NCI-H1417 (cell line): Measurements from ENCODE around the gene RPS14.
"Not testable (repeated sequence)": the region's sequence is repeated elsewhere in the genome, so short reads cannot be mapped to it uniquely, and the experiment has no call there.

ENCODE experiments used
- DNase-seq, 3 experiments: peaks; one replicate each; lab custom pipeline; 2025; lab: John Stamatoyannopoulos, UW

Gene RPS14

DNA sequence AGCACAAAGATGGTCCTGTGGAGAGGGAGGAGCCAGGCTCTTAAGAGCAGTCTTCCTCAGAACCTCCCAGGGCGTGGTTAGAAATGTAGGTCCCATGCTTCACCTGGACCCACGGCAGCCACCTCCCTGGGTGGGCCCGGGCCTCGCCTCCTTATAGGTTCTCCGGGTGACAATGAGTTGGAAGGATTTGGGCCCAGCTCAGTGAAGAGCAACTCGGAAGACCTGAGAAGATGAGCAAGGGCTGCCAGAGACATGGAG, 32.1 kb upstream of the RPS14 start:
- no peak for DNase-seq

GRCh38 chr5:150479416-150479815, 29.9 kb upstream of the RPS14 start:
- DNase-seq = no peak

DNA sequence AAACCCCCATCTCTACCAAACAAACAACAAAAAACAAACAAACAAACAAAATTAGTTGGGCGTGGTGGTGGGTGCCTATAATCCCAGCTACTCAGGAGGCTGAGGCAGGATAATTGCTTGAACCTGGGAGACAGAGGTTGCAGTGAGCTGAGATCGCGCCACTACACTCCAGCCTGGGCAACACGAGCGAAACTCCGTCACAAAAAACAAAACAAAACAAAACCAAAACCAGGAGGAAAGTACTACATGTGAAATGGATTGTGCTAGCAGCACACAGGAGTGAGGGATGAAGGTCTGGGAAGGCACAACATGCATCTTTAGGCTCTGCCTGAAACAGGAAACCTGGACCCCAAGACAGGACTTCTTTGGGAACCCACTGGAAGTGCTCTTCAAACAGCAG, 27.0 kb upstream of the RPS14 start:
- DNase-seq = not testable (repeated sequence)

DNA sequence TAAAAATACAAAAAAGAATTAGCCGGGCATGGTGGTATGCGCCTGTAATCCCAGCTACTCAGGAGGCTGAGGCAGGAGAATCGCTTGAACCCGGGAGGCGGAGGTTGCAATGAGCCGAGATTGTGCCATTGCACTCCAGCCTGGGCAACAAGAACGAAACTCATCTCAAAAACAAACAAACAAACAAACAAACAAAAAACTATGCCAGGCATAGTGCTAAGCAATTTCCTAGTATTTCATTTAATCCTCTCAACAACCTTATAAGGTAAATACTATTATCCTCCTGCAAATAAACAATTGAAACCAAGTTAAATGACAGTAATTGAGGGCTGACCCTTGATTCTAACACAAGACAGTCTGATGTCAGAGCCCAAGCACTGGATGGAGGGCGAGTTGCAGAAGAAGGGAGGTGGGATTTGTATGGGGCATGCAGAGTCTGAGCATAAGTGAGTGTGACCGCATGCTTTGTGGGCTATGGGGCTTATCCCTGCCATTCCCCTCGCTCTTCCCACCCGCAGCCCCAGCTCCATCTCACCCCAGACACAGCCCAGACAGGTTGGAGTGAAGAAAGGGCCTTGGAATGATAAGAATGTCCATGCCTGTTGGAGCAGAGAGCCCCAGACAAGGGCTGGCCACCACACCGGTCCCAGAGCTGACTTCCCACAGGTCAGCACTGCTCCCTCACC, 24.3 kb upstream of the RPS14 start:
- no peak for DNase-seq

- no peak for DNase-seq
Observed at GRCh38 chr5:150469718-150470469, 20.4 kb upstream of the RPS14 start.

- DNase-seq = no peak
Observed at GRCh38 chr5:150468206-150468605, 18.7 kb upstream of the RPS14 start.

GRCh38 chr5:150465927-150466326, 16.4 kb upstream of the RPS14 start:
- no peak for DNase-seq

DNA sequence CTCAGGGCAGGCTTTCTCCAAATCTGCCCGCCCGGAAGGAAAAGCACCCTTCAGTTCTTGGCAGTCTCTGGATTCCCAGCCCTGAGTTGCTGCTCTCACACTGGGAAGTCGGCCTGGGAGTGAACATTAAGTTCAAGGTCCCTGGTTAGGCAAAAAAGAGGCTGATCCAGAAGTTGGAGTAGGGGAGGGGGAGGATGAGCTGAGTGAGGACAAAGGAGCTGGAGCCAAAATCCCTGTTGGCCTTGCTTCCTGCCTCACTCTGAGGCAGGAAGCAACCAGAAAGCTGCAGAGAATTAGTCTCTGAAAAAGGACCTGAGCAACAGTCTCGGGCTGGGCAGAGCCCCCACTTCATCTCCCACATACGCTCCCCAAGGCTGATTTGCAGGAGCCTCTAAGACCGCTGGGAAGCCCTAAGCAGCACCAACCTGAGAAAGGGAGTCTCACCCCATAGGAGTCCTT, 15.0 kb upstream of the RPS14 start:
- no peak for DNase-seq

DNA sequence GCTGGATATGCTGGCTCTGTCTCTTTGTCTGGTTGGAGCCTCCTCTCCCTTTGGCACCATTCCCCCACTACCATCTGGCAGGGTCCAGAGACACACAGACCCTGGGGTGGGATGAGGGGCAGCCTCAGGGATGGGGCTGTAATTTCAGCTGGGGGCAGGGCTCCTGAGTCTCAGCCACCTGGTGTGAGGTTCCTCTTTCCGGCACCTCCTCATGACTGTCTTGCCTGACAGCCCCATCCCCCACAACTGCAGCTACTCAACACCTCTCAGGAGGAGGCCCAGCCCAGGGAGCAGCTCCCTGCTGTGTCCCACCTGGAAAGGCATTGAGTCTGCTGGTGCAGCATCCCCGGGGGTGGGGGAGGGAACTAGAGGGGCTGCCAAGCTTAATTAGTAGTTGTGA, 11.7 kb upstream of the RPS14 start:
- peak in 2 of 3 experiments; percentile 84 to 92 for DNase-seq

- no peak for DNase-seq
Observed at GRCh38 chr5:150460781-150461180, 11.2 kb upstream of the RPS14 start.

DNA sequence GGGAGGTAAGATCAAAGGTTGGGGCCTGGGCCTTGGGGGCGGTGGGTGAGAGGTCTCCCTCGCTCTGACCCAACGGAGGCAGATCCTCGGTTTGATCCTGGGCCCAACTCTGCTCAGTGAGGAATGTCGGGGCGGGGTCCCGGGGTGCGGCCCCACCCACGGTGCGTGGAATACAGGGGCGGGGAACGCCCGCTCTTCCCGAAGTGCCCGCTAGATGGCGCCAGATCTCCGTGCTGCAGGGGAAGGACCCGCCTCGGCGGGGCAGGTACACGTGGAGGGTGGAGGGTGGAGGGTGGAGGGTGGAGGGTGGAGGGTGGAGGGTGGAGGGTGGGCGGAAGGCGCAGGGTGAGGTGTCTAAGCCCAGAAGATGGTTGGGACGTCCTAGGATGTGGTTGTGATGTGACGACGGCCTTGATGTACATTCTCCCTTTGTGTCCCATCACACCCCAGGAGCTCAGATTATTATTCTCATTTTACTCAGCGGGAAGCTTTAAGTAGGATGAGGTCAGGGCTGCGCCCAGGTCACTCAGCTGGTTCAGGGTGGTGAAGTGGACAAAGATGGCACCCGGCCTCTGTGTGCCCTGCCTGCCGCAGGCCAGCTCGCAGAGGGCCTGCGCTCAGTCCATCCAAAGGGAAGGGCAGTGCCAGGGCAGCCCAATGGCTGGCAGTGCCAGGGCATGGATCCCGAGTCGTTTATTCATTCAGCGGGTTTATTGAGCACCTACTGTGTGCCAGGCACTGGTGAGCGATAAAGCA, 9.4 kb upstream of the RPS14 start:
- peak; percentile 59 to 72 (median 59) for DNase-seq

GRCh38 chr5:150457562-150458240, 8.2 kb upstream of the RPS14 start:
- no peak for DNase-seq

- no peak for DNase-seq
Observed at GRCh38 chr5:150457121-150457520, 7.6 kb upstream of the RPS14 start.

DNA sequence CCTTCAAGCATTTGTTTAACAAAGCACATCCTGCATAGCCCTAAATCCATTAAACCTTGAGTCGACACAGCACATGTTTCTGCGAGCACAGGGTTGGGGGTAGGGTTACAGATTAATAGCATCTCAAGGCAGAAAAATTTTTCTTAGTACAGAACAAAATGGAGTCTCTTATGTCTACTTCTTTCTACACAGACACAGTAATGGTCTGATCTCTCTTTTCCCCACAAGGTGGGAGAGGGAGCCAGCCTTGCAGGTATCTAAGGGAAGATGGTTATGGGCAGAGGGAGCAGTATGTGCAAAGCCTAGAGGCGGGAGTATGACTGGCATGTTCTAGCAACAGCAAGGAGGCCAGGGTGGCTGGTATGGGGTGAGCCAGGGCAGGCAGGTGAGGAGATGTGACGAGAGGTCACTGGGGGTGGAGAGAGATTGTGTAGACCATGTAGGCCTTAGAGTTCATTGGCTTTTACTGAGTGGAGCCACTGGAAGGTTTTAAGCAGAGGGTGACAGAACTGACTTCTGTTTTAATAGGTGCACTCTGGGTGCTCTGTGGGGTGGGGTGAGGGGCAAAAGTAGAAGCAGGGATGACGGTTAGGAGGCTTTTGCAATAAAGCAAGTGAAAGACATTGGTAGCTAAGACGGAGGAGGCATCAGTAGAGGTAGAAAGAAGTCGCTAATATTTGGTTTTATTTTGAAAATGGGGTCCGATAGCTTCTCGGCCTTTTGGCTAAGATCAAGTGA, 5.1 kb upstream of the RPS14 start:
- no peak for DNase-seq

- DNase-seq = not testable (repeated sequence)
Observed at GRCh38 chr5:150454027-150454426, 4.5 kb upstream of the RPS14 start.

DNA sequence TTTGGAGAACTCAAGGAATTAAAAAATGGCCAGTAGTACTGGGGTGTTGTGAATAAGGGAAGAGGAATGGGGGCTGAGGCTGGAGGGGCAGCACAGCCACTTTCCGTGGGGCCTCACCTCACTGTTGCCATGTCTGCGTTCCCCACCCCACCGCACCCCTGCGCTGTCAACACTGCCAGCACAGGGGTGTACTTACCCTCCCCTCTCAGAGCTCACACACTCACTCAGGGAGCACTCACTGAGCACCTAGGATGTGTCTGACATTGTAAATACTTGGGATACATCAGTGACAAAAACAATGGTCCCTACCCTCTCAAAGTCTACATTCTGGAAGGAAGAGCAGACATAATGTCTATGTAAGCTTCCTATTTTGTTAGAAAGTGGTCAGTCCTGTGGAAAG, 3.4 kb upstream of the RPS14 start:
- no peak for DNase-seq

DNA sequence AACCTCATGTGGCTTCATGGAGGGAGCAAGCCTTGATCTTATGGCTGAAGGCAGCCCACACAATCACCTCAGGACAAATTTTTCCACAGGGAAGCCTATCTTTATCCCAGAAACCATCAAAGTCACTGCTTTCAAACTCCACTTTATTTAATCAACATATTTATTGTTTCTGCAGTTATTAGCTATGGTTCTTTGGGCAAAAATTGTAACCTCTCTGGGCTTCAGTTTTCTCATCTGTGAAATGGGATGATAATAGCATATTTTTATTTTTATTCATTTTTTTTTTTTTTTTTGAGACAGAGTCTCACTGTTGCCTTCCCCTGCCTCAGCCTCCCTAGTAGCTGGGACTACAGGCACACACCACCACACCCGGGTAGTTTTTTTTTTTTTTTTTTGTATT, 2.1 kb upstream of the RPS14 start:
- DNase-seq = no peak

DNA sequence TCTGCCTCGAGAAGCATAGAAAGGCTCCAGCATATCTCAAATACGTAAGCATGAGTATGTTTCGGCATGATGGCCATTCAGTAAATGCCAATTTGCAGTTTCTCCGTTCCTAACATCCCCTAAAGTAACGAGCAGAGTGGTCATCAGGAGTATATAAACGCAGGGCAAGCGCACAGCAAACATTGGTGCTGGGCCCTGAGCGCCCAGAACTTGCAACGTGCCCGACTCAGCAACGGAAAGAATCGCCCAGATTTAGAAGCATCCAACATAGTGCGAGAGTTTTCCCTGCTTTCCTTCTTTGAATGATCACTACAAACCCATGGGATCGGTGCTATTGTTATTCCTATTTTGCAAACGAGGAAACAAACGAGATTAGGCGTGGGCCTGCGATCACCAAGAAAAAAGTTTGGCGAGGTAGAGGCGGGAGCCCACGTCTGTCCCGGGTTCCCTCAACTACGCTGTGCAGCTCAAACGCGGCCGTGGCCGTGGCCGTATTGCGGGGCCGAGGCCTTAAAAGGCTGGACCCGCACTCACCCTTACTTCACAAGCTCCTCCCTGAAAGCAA, 505 bp downstream of the RPS14 start:
- no peak for DNase-seq

GRCh38 chr5:150448334-150448733, 1.2 kb downstream of the RPS14 start:
- no peak for DNase-seq

DNA sequence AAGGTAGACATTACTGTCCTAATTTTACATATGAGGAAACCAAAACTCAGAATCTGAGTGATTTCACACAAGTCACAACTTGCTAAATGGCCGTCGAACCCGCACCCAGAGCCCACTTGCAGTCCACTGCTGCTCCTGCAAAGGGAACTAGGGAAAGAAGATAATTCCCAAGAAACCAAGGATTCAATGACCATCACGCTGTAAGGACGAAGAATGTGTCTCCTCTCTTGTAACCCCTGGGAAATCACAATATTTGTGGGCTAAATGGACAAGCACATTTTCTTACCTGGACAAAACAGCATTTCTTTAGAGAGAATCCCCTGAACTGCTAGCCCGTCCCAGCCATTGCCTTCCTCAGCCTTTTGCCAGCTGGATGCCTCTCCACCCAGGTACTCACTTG, 2.4 kb downstream of the RPS14 start:
- DNase-seq = no peak

- peak in 1 of 3 experiments; percentile 14 for DNase-seq
Observed at GRCh38 chr5:150446583-150446982, 3.0 kb downstream of the RPS14 start.

DNA sequence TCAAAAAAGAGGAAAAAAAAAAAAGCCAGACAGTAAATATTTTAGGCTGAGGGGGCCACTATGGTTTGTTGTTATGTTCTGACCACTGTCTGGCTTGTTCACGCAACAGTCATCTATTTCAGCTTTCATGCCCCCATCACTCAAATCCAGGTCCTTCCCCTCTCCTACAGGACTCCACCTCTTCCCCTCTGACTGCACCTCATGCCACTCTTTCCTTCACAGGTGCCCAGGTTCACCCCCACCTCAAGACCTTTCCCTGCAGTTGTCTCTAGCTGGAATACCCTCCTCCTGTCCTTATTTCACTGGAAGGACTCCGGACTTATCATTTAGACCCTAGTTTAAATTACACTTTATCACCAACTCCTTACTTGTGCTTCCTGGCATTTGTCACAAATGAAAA, 3.5 kb downstream of the RPS14 start:
- DNase-seq = no peak
